Ascending aorta (tissue), 2 donors: ENCODE results near the gene TRIM40. TPM values are rescaled to one million over a fixed set of nuclear protein-coding genes. Genes with fewer than 3 reads are reported as not detected.

Experiments
- DNase-seq, 2 donors: peaks; one replicate each; pipeline ENCODE4 v3.0.0-alpha.2; 2019; ENCODE audit warnings: low spot score in 2 of 2
- H3K27ac ChIP-seq, 2 donors: fragments of 200-600 bp; sonication (generic); one replicate each; pipeline ENCODE4 v1.5.1; 2016 to 2017; ENCODE audit warnings: mild to moderate bottlenecking in 1 of 2
- H3K27me3 ChIP-seq: fragments of 200-600 bp; sonication (generic); one replicate; pipeline ENCODE4 v1.5.1; 2017
- H3K36me3 ChIP-seq, 2 donors: fragments of 200-600 bp; sonication (generic); one replicate each; pipeline ENCODE4 v1.5.1; 2016
- H3K4me1 ChIP-seq, 2 donors: fragments of 200-600 bp; sonication (generic); one replicate each; pipeline ENCODE4 v1.5.1; 2016 to 2017; ENCODE audit warnings: mild to moderate bottlenecking in 1 of 2
- H3K4me3 ChIP-seq, 2 donors: fragments of 200-600 bp; sonication (generic); one replicate each; pipeline ENCODE4 v1.5.1; 2016 to 2017; ENCODE audit warnings: mild to moderate bottlenecking in 1 of 2
- H3K9me3 ChIP-seq, 2 donors: fragments of 200-600 bp; sonication (generic); one replicate each; pipeline ENCODE4 v1.5.1; 2016
- CTCF ChIP-seq, 3 experiments: fragments of 200-600 bp in 2 of 3; fragments of 450-650 bp in 1 of 3; sonication (generic) in 2 of 3; IDR thresholded peaks; one replicate each; pipeline ENCODE4 v1.5.1; 2016 to 2019; ENCODE audit warnings: antibody characterized with exemption in 3 of 3, mild to moderate bottlenecking in 1 of 3, moderate library complexity in 1 of 3
- intact Hi-C: fragments of 100-400 bp; cut with DNase I; formaldehyde crosslinking; loops from one replicate; pipeline ENCODE4 v1.15.1; 2023
- total RNA-seq: library from RNA; depleted of rRNA; stranded (reverse); fragments of >200 nt; gene quantifications from one replicate; pipeline ENCODE4 v1.1.0, GENCODE V29; 2016

TRIM40 gene
- not detected for total RNA-seq

GRCh38 chr6:30135757-30136156, at the start of gene TRIM40:
Gene TRIM40, plus strand, starts transcription at chr6:30136140. Its CDS starts 897 bp downstream, at chr6:30137037.
- intact Hi-C loops: loop anchor here (10.0 kb wide), 1 partner anchor 291 kb away; no protein-coding TSS in a partner anchor
- H3K27me3 ChIP-seq: no peaks in the 10 kb centered on the region
- no peaks in the 10 kb centered on the region for H3K36me3 ChIP-seq
- no peak within 1 kb of the TSS for H3K27ac ChIP-seq
- H3K4me1 ChIP-seq: no peaks in the 10 kb centered on the region
- DNase-seq: no peak
- no peak within 1 kb of the TSS for H3K4me3 ChIP-seq
- no peaks in the 10 kb centered on the region for H3K9me3 ChIP-seq
- no peak for TF ChIP-seq CTCF (IDR thresholded peaks at IDR 0.05)

GRCh38 chr6:30087876-30088275, 48.1 kb upstream of the TRIM40 start:
- no peak for TF ChIP-seq CTCF (IDR thresholded peaks at IDR 0.05)
- Histone ChIP-seq H3K9me3 (no peaks in the 10 kb centered on the region), H3K27me3 (no peaks in the 10 kb centered on the region), H3K4me3 (no peak overlapping the region), H3K27ac (no peak overlapping the region), H3K36me3 (no peaks in the 10 kb centered on the region), H3K4me1 (no peaks in the 10 kb centered on the region)
- intact Hi-C loops: no loop called here
- DNase-seq: no peak

- Histone ChIP-seq H3K9me3 (no peaks in the 10 kb centered on the region), H3K27me3 (no peaks in the 10 kb centered on the region), H3K4me3 (no peak overlapping the region), H3K4me1 (no peaks in the 10 kb centered on the region), H3K27ac (no peak overlapping the region), H3K36me3 (no peaks in the 10 kb centered on the region)
- intact Hi-C loops: no loop called here
- DNase-seq: no peak
- TF ChIP-seq CTCF (IDR thresholded peaks at IDR 0.05): no peak
These were observed 44.2 kb upstream of the TRIM40 start for GRCh38 chr6:30091577-30092381.

- no peak for DNase-seq
- Histone ChIP-seq H3K27me3 (peaks cover 2% of the 10 kb centered on the region), H3K27ac (no peak overlapping the region), H3K4me3 (no peak overlapping the region), H3K9me3 (no peaks in the 10 kb centered on the region), H3K36me3 (no peaks in the 10 kb centered on the region), H3K4me1 (no peaks in the 10 kb centered on the region)
- TF ChIP-seq CTCF (IDR thresholded peaks at IDR 0.05): no peak
- intact Hi-C loops: no loop called here
These were observed 42.9 kb upstream of the TRIM40 start for GRCh38 chr6:30092852-30093543.

- peaks cover 9% of the 10 kb centered on the region for H3K27me3 ChIP-seq
- no peak for TF ChIP-seq CTCF (IDR thresholded peaks at IDR 0.05)
- DNase-seq: no peak
- H3K4me1 ChIP-seq: no peaks in the 10 kb centered on the region
- H3K36me3 ChIP-seq: no peaks in the 10 kb centered on the region
- H3K27ac ChIP-seq: no peak overlapping the region
- no peak overlapping the region for H3K4me3 ChIP-seq
- no peaks in the 10 kb centered on the region for H3K9me3 ChIP-seq
- intact Hi-C loops: no loop called here
These were observed 41.8 kb upstream of the TRIM40 start for GRCh38 chr6:30093951-30094661.
